Measurements from ENCODE around the gene HOXA6.

The HOXA6 gene

DNA sequence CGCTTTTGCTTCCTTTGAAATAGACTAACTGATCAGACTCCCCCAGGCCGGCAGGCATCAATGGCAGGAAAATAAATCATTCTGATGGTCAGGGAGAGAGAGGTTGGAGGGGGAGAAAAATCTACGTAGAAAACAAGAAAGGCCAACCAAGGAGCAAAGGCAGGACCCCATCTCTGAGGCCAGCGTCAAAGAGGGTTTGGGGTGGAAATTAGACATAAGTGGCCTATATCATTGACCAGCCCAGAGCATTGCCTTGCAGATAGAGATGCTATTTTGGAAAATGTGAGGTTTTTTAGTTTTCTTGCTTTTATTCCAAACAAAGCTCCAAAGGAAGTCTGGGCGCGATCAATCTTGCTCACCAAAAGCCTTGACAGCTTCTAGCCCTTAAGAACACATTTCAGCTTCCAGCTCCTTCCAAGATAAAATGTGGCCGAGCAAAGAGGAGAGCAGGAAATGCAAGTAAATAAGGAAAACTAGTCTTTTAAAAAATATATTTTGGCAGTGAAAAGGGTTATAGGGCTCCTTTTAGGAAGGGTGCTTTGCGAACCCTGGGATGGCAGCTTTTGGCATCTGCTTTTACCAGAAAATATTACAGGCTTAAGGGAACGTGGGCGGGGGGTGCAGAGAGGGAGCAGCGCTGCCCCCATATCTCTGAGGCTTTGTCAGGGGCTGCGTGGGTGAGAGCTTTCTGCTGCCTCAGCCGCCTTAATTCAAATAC, 43.1 kb downstream of the HOXA6 start:
- peaks cover 25% of the 10 kb centered on the region for H3K4me1 ChIP-seq (ENCODE audit: insufficient read depth, low read length)
- H3K9ac ChIP-seq (ENCODE audit: low read depth, low read length), result no peak overlapping the region
- H3K27ac ChIP-seq (ENCODE audit: low read depth, low read length), result no peak overlapping the region
- no peak overlapping the region; the same call in 1 of the 2 replicates for H3K4me3 ChIP-seq (ENCODE audit: low read length)
- no peaks in the 10 kb centered on the region for H3K36me3 ChIP-seq (ENCODE audit: insufficient read depth, low read length)
- peaks cover 100% of the 10 kb centered on the region for H3K27me3 ChIP-seq (ENCODE audit: insufficient read depth, low read length)
- no peaks in the 10 kb centered on the region for H3K9me3 ChIP-seq (ENCODE audit: insufficient read depth, low read depth, low read length)
- 18% methylated on average over 13 of the region's 13 CpGs for WGBS

DNA sequence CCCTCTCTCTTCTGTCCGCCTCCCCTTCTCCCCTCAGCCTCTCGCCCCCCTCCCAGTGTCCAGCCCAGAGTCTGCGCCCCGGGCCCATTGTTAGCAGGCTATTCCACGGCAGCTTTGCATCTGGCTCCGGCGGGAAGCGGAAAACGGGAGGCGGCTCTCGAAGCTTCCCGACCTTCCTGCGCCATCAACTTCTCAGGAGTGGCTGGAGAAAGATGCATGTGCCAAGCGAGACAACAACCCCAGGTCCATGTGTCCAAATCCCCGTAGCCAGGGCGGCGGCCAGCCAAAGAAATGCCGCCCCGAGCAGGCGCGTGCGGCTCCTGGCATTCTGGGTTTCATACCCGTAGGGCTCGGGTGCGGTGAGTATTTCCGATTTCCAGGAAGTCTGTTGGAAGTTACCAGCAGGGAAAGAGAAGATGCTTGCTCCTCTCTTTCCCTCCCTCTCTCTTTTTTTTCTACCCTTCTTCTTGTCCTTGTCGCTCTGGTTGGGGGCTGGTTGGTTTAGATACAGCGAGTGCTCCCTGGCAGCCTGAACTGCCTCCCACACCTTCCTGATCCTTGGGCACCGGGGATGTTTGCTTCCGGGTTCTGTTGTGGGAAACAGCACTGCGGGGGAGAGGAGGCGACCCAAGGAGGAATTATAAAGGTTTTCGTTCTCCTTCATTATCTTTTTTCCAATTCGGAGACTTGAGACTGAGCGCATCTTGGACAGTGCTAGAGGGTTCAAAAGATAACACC, 43.9 kb downstream of the HOXA6 start:
- Histone ChIP-seq H3K27ac (ENCODE audit: low read depth, low read length) (no peak overlapping the region), H3K9ac (ENCODE audit: low read depth, low read length) (no peak overlapping the region), H3K36me3 (ENCODE audit: insufficient read depth, low read length) (no peaks in the 10 kb centered on the region), H3K4me3 (ENCODE audit: low read length) (peak overlapping the region; percentile 6; the same call in 1 of the 2 replicates), H3K9me3 (ENCODE audit: insufficient read depth, low read depth, low read length) (no peaks in the 10 kb centered on the region), H3K27me3 (ENCODE audit: insufficient read depth, low read length) (peaks cover 100% of the 10 kb centered on the region), H3K4me1 (ENCODE audit: insufficient read depth, low read length) (peaks cover 30% of the 10 kb centered on the region)
- WGBS, result 5% methylated on average over 33 of the region's 35 CpGs

DNA sequence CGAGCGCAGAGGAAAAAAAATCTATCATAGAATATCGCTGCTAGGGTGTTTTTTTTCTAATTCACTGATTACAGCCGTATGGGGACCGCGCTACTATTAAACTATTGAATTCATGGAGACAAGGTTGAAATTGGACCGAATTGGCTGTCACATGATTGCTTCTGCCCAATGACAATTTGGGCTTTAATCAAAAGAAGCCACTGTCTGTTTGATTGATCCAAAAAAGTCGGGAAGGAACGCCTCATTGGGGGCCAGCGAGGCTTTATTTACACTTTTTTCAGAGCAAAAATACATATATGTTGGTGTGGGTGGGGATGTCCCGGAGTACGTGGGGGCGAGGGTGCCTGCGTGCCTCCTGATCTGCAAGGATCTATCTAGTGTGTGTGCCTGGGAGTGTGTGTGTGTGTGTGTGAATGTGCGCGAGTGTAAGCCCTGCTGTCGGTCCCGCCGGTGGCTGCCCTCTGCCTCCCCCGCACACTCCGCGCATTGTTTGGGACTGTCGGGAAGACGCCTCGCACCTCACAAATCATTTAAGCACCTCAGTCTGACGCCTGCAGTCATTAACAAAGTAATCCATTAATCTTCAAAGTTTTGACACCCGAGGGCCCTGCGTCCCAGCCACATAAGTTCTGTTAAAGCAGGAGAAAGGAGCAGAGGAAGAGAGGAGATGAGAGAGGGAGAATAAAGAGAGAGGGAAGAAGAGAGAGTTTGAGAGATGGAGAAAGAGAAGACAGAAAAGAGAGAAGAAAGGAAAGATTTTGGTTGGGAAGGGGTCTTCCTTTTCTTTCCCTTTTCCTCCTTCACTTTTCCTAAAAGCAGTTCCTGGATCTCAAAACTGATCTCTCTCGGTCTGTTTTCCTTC, 44.8 kb downstream of the HOXA6 start, which contains the start of gene HOXA2:
TSS of gene HOXA2 (minus strand) at position 103 of the 862 bp plus-strand sequence. CDS start 183 bp downstream, outside the sequence.
- H3K9me3 ChIP-seq (ENCODE audit: insufficient read depth, low read depth, low read length), result no peaks in the 10 kb centered on the region
- peaks cover 100% of the 10 kb centered on the region for H3K27me3 ChIP-seq (ENCODE audit: insufficient read depth, low read length)
- H3K9ac ChIP-seq (ENCODE audit: low read depth, low read length), result no peak within 1 kb of the TSS
- H3K27ac ChIP-seq (ENCODE audit: low read depth, low read length), result no peak within 1 kb of the TSS; the same call in 1 of the 2 replicates
- WGBS, result 4% methylated on average over 29 of the region's 29 CpGs
- peak within 1 kb of the TSS; percentile 33; the same call in 1 of the 2 replicates for H3K4me3 ChIP-seq (ENCODE audit: low read length)
- H3K4me1 ChIP-seq (ENCODE audit: insufficient read depth, low read length), result peaks cover 30% of the 10 kb centered on the region
- H3K36me3 ChIP-seq (ENCODE audit: insufficient read depth, low read length), result no peaks in the 10 kb centered on the region

DNA sequence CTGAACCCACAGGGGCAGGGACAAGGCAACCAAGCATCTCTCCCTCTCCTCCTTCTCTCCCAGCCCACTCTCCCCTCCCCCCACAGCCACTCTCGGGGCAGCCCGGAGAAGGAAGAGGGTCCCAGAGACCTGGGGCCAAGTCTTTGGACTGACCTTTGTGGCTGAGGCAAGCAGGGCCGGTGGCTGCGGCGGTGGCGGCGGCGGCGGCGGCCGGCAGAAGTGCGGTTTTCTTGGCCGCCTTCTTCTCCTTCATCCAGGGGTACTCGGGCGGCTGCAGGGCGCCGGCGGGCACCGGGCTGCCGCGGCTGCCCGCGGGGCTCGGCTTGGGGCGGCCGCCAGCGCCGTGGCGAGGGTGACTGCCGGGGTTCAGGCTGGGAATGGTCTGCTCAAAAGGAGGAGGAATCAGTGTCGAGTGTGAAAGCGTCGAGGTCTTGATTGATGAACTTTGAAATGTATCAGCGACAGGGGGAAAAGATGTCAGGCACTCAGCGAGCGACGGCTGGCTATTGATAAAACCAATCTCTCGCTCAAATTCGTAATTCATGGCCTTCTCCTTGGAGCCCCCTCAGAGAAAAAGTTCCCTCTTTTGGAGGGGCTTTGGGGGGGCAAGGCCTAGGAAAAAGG, 45.5 kb downstream of the HOXA6 start:
- peaks cover 100% of the 10 kb centered on the region for H3K27me3 ChIP-seq (ENCODE audit: insufficient read depth, low read length)
- no peaks in the 10 kb centered on the region for H3K9me3 ChIP-seq (ENCODE audit: insufficient read depth, low read depth, low read length)
- H3K9ac ChIP-seq (ENCODE audit: low read depth, low read length), result no peak overlapping the region
- peaks cover 29% of the 10 kb centered on the region for H3K4me1 ChIP-seq (ENCODE audit: insufficient read depth, low read length)
- WGBS, result 2% methylated on average over 39 of the region's 39 CpGs
- no peak overlapping the region for H3K27ac ChIP-seq (ENCODE audit: low read depth, low read length)
- H3K36me3 ChIP-seq (ENCODE audit: insufficient read depth, low read length), result no peaks in the 10 kb centered on the region
- peak overlapping the region; percentile 33; the same call in 1 of the 2 replicates for H3K4me3 ChIP-seq (ENCODE audit: low read length)

DNA sequence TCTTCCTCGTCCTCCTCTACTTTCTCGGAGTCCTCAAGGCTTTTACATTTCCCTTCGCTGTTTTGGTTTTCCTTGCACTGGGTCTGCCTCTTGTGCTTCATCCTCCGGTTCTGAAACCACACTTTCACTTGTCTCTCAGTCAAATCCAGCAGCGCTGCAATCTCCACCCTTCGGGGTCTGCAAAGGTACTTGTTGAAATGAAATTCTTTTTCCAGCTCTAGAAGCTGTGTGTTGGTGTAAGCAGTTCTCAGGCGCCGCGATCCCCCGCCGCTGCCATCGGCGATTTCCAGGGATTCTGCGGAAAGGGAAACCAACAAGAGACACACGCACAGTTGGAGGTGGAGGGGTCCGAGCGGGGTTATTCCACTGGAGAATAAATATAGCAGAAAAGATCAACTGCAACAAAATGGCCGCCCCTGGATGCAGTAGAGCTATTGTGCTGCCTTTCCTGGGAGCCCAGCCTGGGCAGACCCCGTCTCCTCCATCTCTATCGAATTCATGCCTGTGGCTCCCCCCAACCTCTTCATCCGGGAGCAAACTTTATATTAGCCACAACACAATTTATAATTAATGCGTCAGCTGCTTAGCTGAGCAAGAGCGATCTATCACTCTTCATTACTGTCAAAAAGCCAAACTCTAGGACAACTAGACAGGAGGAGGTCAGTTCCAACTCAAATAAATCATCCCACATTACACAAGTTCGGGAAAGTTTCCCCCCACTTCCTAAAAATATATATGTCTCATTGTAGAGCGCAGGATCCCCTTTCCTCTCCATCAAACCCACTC, 46.2 kb downstream of the HOXA6 start:
- H3K4me1 ChIP-seq (ENCODE audit: insufficient read depth, low read length), result peaks cover 22% of the 10 kb centered on the region
- H3K27me3 ChIP-seq (ENCODE audit: insufficient read depth, low read length), result peaks cover 100% of the 10 kb centered on the region
- H3K9ac ChIP-seq (ENCODE audit: low read depth, low read length), result no peak overlapping the region; the same call in 1 of the 2 replicates
- no peaks in the 10 kb centered on the region for H3K9me3 ChIP-seq (ENCODE audit: insufficient read depth, low read depth, low read length)
- WGBS, result 9% methylated on average over 25 of the region's 25 CpGs
- peak overlapping the region; percentile 57; the same call in 1 of the 2 replicates for H3K27ac ChIP-seq (ENCODE audit: low read depth, low read length)
- peak overlapping the region; percentile 33; the same call in 1 of the 2 replicates for H3K4me3 ChIP-seq (ENCODE audit: low read length)
- H3K36me3 ChIP-seq (ENCODE audit: insufficient read depth, low read length), result no peaks in the 10 kb centered on the region

DNA sequence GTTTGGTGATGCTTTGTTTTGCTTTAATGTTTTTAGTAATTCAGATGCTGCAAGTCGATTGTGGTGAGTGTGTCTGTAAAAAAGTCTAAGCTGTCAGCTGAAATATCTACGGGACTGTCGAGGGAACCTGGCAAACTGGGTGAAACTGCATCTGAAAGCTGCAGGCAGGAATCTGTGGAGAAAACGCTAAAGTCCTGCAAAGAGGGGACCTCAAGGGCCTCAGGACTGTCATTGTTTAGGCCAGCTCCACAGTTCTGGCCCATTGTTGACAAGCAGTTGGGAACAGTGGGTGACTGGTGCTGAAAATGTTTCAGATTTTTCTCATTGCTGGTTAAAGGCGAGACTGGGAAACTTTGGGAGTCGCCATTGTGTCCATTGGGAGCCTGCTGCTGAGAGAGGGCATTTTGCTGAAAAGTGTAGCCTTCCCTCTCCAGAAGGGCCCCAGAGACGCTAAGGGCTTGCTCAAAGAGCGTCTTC, 46.8 kb downstream of the HOXA6 start:
- peak overlapping the region; percentile 33; the same call in 1 of the 2 replicates for H3K4me3 ChIP-seq (ENCODE audit: low read length)

DNA sequence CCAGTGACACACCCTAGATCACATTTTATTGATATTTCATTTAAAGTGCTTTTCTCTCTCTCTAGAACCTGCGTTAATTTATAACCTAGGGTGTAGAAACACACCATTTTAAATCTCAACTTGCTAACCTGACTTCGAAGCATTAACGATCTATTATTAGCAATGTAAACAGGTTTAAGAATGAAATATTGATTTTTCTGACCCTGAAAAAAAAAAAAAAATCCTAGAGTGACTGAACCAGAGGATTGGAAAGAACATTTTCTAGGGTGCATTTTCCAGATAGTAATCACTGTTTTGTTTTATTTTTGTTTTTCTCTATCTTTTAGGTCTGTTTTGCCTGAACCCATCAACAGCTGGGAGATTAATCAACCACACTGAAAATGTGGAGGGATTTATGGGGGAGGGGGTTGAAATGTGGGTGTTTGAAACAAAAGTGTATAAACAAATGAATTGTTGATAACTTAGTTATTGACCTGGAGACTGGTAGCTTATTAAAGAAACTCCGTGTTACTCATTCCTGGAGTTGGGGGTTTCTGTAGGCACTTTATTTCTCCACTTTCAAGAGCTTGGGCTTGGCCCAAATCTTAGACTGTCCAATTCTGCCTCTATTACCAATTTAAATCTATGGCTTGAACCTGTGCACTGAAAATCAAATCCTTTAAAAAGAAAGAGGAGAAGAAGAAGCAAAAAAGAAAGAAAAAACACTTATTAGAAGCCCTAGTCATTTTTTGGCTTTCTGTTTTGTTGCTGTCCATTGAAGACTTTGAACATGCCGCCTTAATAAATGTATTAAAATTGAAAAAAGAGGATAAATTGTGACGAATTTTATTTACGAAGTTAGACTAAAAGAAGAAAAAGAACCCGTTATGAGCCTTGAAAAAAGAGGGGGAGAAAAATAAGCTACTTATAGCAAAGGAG, 47.9 kb downstream of the HOXA6 start:
- H3K4me1 ChIP-seq (ENCODE audit: insufficient read depth, low read length), result peaks cover 21% of the 10 kb centered on the region
- peaks cover 100% of the 10 kb centered on the region for H3K27me3 ChIP-seq (ENCODE audit: insufficient read depth, low read length)
- no peak overlapping the region for H3K9ac ChIP-seq (ENCODE audit: low read depth, low read length)
- peak overlapping the region; percentile 51; the same call in 1 of the 2 replicates for H3K4me3 ChIP-seq (ENCODE audit: low read length)
- H3K9me3 ChIP-seq (ENCODE audit: insufficient read depth, low read depth, low read length), result no peaks in the 10 kb centered on the region
- H3K36me3 ChIP-seq (ENCODE audit: insufficient read depth, low read length), result no peaks in the 10 kb centered on the region
- WGBS, result 61% methylated on average over 7 of the region's 8 CpGs
- H3K27ac ChIP-seq (ENCODE audit: low read depth, low read length), result no peak overlapping the region

More for the DNA sequence above, 46.8 kb downstream of the HOXA6 start:
- WGBS, result 7% methylated on average over 8 of the region's 8 CpGs
- Histone ChIP-seq H3K27me3 (ENCODE audit: insufficient read depth, low read length) (peaks cover 100% of the 10 kb centered on the region), H3K4me1 (ENCODE audit: insufficient read depth, low read length) (peaks cover 21% of the 10 kb centered on the region), H3K9ac (ENCODE audit: low read depth, low read length) (no peak overlapping the region; the same call in 1 of the 2 replicates), H3K9me3 (ENCODE audit: insufficient read depth, low read depth, low read length) (no peaks in the 10 kb centered on the region), H3K36me3 (ENCODE audit: insufficient read depth, low read length) (no peaks in the 10 kb centered on the region), H3K27ac (ENCODE audit: low read depth, low read length) (peak overlapping the region; percentile 57; the same call in 1 of the 2 replicates)

DNA sequence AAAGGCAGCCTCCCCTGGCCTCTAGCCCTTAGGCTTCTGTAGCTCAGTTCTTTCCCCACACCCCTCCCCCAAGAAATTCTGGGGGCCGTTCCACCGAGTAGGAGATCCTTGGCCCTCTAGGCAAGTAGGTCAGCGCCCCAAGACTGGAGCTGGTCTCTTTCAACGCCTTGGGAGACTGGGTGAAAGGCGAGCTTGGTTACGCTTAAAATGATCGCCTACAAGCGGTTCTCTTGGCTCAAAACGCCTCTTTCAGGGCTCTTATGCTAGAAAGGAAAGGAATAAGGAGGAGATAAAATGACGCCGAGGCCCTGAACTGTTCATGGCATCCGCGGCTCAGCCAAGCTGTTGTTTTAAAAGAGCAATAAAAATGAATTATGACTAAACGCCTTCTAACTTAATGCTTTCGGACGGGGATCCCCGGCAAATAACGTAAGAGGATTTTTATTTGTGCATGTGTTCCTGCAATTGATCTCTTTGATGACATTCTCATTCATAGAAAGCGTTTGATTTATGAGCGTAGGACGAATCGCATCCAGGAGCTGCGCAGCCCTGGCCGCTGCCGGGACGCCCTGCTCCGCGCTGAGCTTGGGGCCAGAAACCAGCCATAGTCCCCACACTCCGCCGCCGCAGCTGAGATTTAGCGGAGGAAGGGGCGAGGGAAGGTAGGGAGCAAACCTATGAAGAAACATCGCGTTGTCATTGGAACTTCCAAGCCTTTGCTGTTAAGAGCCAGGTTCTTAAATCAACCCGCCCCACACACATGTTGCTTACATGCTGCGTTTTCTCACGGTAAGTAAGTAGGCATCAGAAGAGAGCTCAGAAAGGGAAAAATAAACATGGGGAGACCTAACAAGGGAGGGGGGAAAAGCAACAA, 48.8 kb downstream of the HOXA6 start:
- peaks cover 21% of the 10 kb centered on the region for H3K4me1 ChIP-seq (ENCODE audit: insufficient read depth, low read length)
- no peaks in the 10 kb centered on the region for H3K9me3 ChIP-seq (ENCODE audit: insufficient read depth, low read depth, low read length)
- H3K36me3 ChIP-seq (ENCODE audit: insufficient read depth, low read length), result no peaks in the 10 kb centered on the region
- no peak overlapping the region; the same call in 1 of the 2 replicates for H3K9ac ChIP-seq (ENCODE audit: low read depth, low read length)
- no peak overlapping the region for H3K27ac ChIP-seq (ENCODE audit: low read depth, low read length)
- H3K4me3 ChIP-seq (ENCODE audit: low read length), result peak overlapping the region; percentile 51; the same call in 1 of the 2 replicates
- H3K27me3 ChIP-seq (ENCODE audit: insufficient read depth, low read length), result peaks cover 100% of the 10 kb centered on the region
- 3% methylated on average over 38 of the region's 38 CpGs for WGBS
